DMS53 (cell line): ENCODE data around the gene DNAH10.

Source experiments
- DNase-seq: peaks from one replicate; lab custom pipeline; 2025; lab: John Stamatoyannopoulos, UW

Gene DNAH10

GRCh38 chr12:123948401-123948795, 186.3 kb downstream of the DNAH10 start:
- no peak for DNase-seq

- no peak for DNase-seq
These were observed 187.0 kb downstream of the DNAH10 start for GRCh38 chr12:123948796-123949769.

GRCh38 chr12:123949770-123950165, 187.7 kb downstream of the DNAH10 start:
- no peak for DNase-seq

- no peak for DNase-seq
These were observed 188.6 kb downstream of the DNAH10 start for GRCh38 chr12:123950476-123951349.

GRCh38 chr12:123951467-123951866, 189.4 kb downstream of the DNAH10 start:
- DNase-seq, result no peak

GRCh38 chr12:123952037-123952436, 189.9 kb downstream of the DNAH10 start:
- peak; percentile 42 for DNase-seq

- DNase-seq, result no peak
These were observed 192.7 kb downstream of the DNAH10 start for GRCh38 chr12:123954647-123955350.

GRCh38 chr12:123956249-123956648, 194.1 kb downstream of the DNAH10 start:
- no peak for DNase-seq

GRCh38 chr12:123957196-123957595, 195.1 kb downstream of the DNAH10 start:
- no peak for DNase-seq

GRCh38 chr12:123958462-123958861, 196.4 kb downstream of the DNAH10 start:
- DNase-seq, result no peak

GRCh38 chr12:123958876-123959275, 196.8 kb downstream of the DNAH10 start:
- DNase-seq, result no peak

GRCh38 chr12:123960029-123960735, 198.1 kb downstream of the DNAH10 start:
- no peak for DNase-seq

GRCh38 chr12:123960856-123961255, 198.8 kb downstream of the DNAH10 start:
- DNase-seq, result no peak

- no peak for DNase-seq
These were observed 199.7 kb downstream of the DNAH10 start for GRCh38 chr12:123961585-123962345.

- DNase-seq, result no peak
These were observed 200.4 kb downstream of the DNAH10 start for GRCh38 chr12:123962513-123962912.

- no peak for DNase-seq
These were observed 201.7 kb downstream of the DNAH10 start for GRCh38 chr12:123963821-123964220.

GRCh38 chr12:123965382-123965781, 203.3 kb downstream of the DNAH10 start:
- DNase-seq, result no peak

GRCh38 chr12:123966596-123966995, 204.5 kb downstream of the DNAH10 start:
- no peak for DNase-seq

GRCh38 chr12:123967121-123967586, 205.1 kb downstream of the DNAH10 start:
- DNase-seq, result no peak

GRCh38 chr12:123971449-123971769, 209.3 kb downstream of the DNAH10 start:
- no peak for DNase-seq
